Measurements from ENCODE around the gene MYH14. TPM values are rescaled to one million over a fixed set of nuclear protein-coding genes. Genes with fewer than 3 reads are reported as not detected.

The MYH14 gene
- total and polyA plus RNA-seq, 2 of the 4 experiments (the other 2 are of a cell fraction), result not detected

GRCh38 chr19:50293263-50294004 lies 90.0 kb downstream of the MYH14 start:
- H3K27me3 ChIP-seq (ENCODE audit: control insufficient read depth, insufficient read depth, low read length), result no peaks in the 10 kb centered on the region
- dilution Hi-C loops (cut with HindIII; ENCODE audit: low sequenced_read_pairs, unreplicated experiment) (no loop called here), in situ Hi-C loops (cut with MboI; ENCODE audit: low sequenced_read_pairs) (no loop called here), intact Hi-C loops (cut with micrococcal nuclease) (no loop called here)
- WGBS, 2 experiments (ENCODE audit: extremely low coverage in 2 of 2, insufficient read length in 1 of 2), result no CpG with 5 or more reads among the region's 14 CpGs
- no peak overlapping the region for H3K18ac ChIP-seq (ENCODE audit: low read depth, low read length)
- no peaks in the 10 kb centered on the region for H3K36me3 ChIP-seq (ENCODE audit: control insufficient read depth, insufficient read depth, low read length)
- BruUV-seq (replicated peaks), result no TSS peak
- no peak overlapping the region for H3K9ac ChIP-seq (ENCODE audit: low read depth, low read length)
- H2AFZ ChIP-seq (replicated peaks; ENCODE audit: low read length, poor library complexity), result no peak overlapping the region
- H2BK15ac ChIP-seq (ENCODE audit: low read depth, low read length), result no peak overlapping the region
- H2BK5ac ChIP-seq (ENCODE audit: low read depth, low read length, poor library complexity, severe bottlenecking), result no peak overlapping the region
- peaks cover 12% of the 10 kb centered on the region; the same call in 1 of the 2 replicates for H3K9me3 ChIP-seq (ENCODE audit: control insufficient read depth, insufficient read depth, low read length)
- no peak overlapping the region for H2BK20ac ChIP-seq (ENCODE audit: low read depth, low read length)
- H4K20me1 ChIP-seq (ENCODE audit: insufficient read depth, low read length), result no peaks in the 10 kb centered on the region
- ChIA-PET POLR2A (ENCODE audit: unreplicated experiment) (no interaction called here), CTCF (no interaction called here)
- ATAC-seq (ENCODE audit: low read depth), result no peak
- no peak overlapping the region for H3K4ac ChIP-seq (ENCODE audit: low read depth, low read length)
- H3K4me3 ChIP-seq (ENCODE audit: insufficient read depth, low read depth, low read length), result no peak overlapping the region
- H2BK120ac ChIP-seq (ENCODE audit: low read depth, low read length), result no peak overlapping the region
- DNase-seq, result no peak
- H3K27ac ChIP-seq (ENCODE audit: insufficient read depth, low read length), result no peak overlapping the region
- H4K8ac ChIP-seq (ENCODE audit: low read depth in 2 of 2, low read length in 2 of 2), result no peak overlapping the region
- H2AK9ac ChIP-seq (replicated peaks; ENCODE audit: low read depth, low read length, poor library complexity), result no peak overlapping the region
- no peak overlapping the region for H3K14ac ChIP-seq (replicated peaks; ENCODE audit: low read depth, low read length)
- H2AK5ac ChIP-seq (ENCODE audit: low read depth, low read length), result no peak overlapping the region
- TF ChIP-seq CHD1 (IDR thresholded peaks at IDR 0.05; ENCODE audit: low read depth, low read length) (no peak), NFE2L2 (IDR thresholded peaks at IDR 0.05; ENCODE audit: low read depth, low read length) (no peak), SMC3 (IDR thresholded peaks at IDR 0.05; ENCODE audit: low read depth, low read length) (no peak), CEBPB (IDR thresholded peaks at IDR 0.05; ENCODE audit: low read depth, low read length) (no peak), MAFK (IDR thresholded peaks at IDR 0.05; ENCODE audit: low read depth, low read length) (no peak), FOS (IDR thresholded peaks at IDR 0.05; ENCODE audit: low read depth, low read length) (no peak), BHLHE40 (IDR thresholded peaks at IDR 0.05; ENCODE audit: low read depth, low read length) (no peak), RFX5 (IDR thresholded peaks at IDR 0.05; ENCODE audit: low read depth, low read length) (no peak), USF2 (IDR thresholded peaks at IDR 0.05; ENCODE audit: low read depth, low read length) (no peak), POLR2A (IDR thresholded peaks at IDR 0.05; ENCODE audit: low read depth, low read length) (no peak), RCOR1 (IDR thresholded peaks at IDR 0.05; ENCODE audit: insufficient replicate concordance, low read length) (no peak), CTCF (conservative IDR thresholded peaks at IDR 0.05; ENCODE audit: low read depth, low read length) (no peak), MAZ (IDR thresholded peaks at IDR 0.05; ENCODE audit: borderline replicate concordance, low read depth, low read length) (no peak)
- H3K23ac ChIP-seq (ENCODE audit: low read depth, low read length), result no peak overlapping the region
- no peak overlapping the region for H4K91ac ChIP-seq (ENCODE audit: insufficient read depth, low read depth, low read length)
- H3K9me1 ChIP-seq (ENCODE audit: insufficient read depth, low read length), result no peaks in the 10 kb centered on the region
- H4K5ac ChIP-seq (ENCODE audit: low read depth, low read length), result no peak overlapping the region
- H3K56ac ChIP-seq (ENCODE audit: extremely low read depth, insufficient read depth, low read length), result no peak overlapping the region
- no peaks in the 10 kb centered on the region for H3K4me1 ChIP-seq (ENCODE audit: control insufficient read depth, insufficient read depth, low read length)
- no peaks in the 10 kb centered on the region for H3K79me1 ChIP-seq (ENCODE audit: low read depth in 1 of 2, low read length in 2 of 2)
- no peak overlapping the region for H3K4me2 ChIP-seq (ENCODE audit: low read depth, low read length)

Data from IMR-90 (cell line).